ENCODE measurements around the gene GNAQ.

GRCh38 chr9:77770340-77770739 lies 261.3 kb downstream of the GNAQ start:
- TF ChIP-seq POLR2A (IDR thresholded peaks at IDR 0.05; ENCODE audit: low read depth): no peak
- no peak for TF ChIP-seq CTCF (IDR thresholded peaks at IDR 0.05)
- no peak for TF ChIP-seq POLR2AphosphoS5 (IDR thresholded peaks at IDR 0.05)
